NOMO-1 treated with dmso at 0.1 percent for 144 hours (cell line): ENCODE results near the gene TLE7.

Experiments
- DNase-seq: peaks from one replicate; lab custom pipeline; 2025; ENCODE audit not compliant: unreplicated experiment; lab: John Stamatoyannopoulos, UW

TLE7 gene

GRCh38 chr16:71449020-71449419 lies 7.2 kb upstream of the TLE7 start:
- no peak for DNase-seq

- DNase-seq: no peak
These were observed 6.5 kb upstream of the TLE7 start for GRCh38 chr16:71448274-71448866.

GRCh38 chr16:71443714-71444113 lies 1.9 kb upstream of the TLE7 start:
- no peak for DNase-seq

- no peak for DNase-seq
These were observed 355 bp downstream of the TLE7 start for GRCh38 chr16:71441348-71442050.

- no peak for DNase-seq
These were observed 1.0 kb downstream of the TLE7 start for GRCh38 chr16:71440669-71441347.

GRCh38 chr16:71439523-71439922 lies 2.3 kb downstream of the TLE7 start:
- DNase-seq: no peak

- no peak for DNase-seq
These were observed 5.4 kb downstream of the TLE7 start for GRCh38 chr16:71436473-71436872.

GRCh38 chr16:71432906-71433305 lies 8.9 kb downstream of the TLE7 start:
- DNase-seq: no peak

GRCh38 chr16:71431991-71432390 lies 9.9 kb downstream of the TLE7 start:
- no peak for DNase-seq

GRCh38 chr16:71431176-71431575 lies 10.7 kb downstream of the TLE7 start:
- DNase-seq: no peak

- DNase-seq: no peak
These were observed 11.1 kb downstream of the TLE7 start for GRCh38 chr16:71430744-71431143.

- DNase-seq: no peak
These were observed 12.3 kb downstream of the TLE7 start for GRCh38 chr16:71429581-71429980.

- no peak for DNase-seq
These were observed 13.0 kb downstream of the TLE7 start for GRCh38 chr16:71428883-71429282.

GRCh38 chr16:71428385-71428784 lies 13.5 kb downstream of the TLE7 start:
- DNase-seq: no peak

- no peak for DNase-seq
These were observed 14.8 kb downstream of the TLE7 start for GRCh38 chr16:71426880-71427615.

- no peak for DNase-seq
These were observed 15.6 kb downstream of the TLE7 start for GRCh38 chr16:71426069-71426879.

GRCh38 chr16:71425746-71426068 lies 16.1 kb downstream of the TLE7 start:
- no peak for DNase-seq

GRCh38 chr16:71424626-71425025 lies 17.2 kb downstream of the TLE7 start:
- no peak for DNase-seq

- no peak for DNase-seq
These were observed 18.0 kb downstream of the TLE7 start for GRCh38 chr16:71423865-71424264.

- no peak for DNase-seq
These were observed 18.8 kb downstream of the TLE7 start for GRCh38 chr16:71423016-71423415.

GRCh38 chr16:71421911-71422310 lies 19.9 kb downstream of the TLE7 start:
- no peak for DNase-seq
